ENCODE data around the gene QSOX1.

The QSOX1 gene

GRCh38 chr1:180213401-180214170 lies 58.9 kb downstream of the QSOX1 start:
- DNase-seq (ENCODE audit: low read depth, low spot score), result no peak
- Histone ChIP-seq H3K9ac (ENCODE audit: insufficient read length) (no peak overlapping the region), H3K4me3 (no peak overlapping the region)

DNA sequence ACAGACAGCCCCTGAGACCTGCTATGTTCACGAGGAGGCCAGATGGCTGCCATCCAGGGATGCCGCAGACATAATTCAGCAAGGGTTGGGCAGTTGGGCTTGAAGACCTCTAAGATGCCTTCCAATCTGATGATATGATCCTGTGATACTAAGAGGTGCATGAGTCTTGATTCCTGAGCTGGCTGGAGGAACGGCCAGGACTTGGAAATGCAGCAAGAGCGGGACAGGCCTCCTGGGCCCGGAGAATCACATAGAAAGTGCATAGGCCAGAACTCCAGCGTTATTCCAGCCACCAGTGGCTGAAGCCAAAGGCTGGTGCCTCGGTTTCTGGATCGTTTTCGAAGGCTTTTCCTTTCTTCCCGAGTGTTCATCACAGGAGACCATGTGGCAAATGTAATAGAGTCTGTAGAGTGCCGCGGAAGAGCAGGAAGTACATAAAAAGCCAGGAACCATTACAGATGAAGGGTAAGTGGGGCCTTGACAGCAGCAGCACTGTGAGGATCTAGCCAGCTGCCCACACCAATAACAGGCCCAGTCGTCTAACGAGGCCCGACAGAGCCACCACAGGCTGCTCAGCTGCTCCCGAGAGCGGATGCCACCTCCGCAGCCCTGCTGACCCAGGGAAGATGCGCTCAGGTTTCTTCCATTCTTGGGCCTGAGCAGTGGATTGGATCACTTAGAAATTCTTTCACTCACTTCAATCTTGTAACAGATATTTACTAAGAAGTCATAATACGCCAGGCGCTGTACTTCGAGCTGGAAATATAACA lies 61.4 kb downstream of the QSOX1 start:
- Histone ChIP-seq H3K36me3 (ENCODE audit: insufficient read depth, low read length) (no peaks in the 10 kb centered on the region), H3K9me3 (ENCODE audit: low read depth, low read length) (no peaks in the 10 kb centered on the region), H3K9ac (ENCODE audit: insufficient read length) (no peak overlapping the region), H3K4me3 (no peak overlapping the region), H3K27ac (no peak overlapping the region)
- DNase-seq (ENCODE audit: low read depth, low spot score), result no peak
- TF ChIP-seq EZH2 (IDR thresholded peaks at IDR 0.05) (no peak), POLR2AphosphoS5 (IDR thresholded peaks at IDR 0.05; ENCODE audit: borderline replicate concordance, low read depth, low read length) (no peak), FOXP2 (optimal IDR thresholded peaks at IDR 0.05; ENCODE audit: control extremely low read depth, extremely low read length, insufficient read depth) (no peak)

More at GRCh38 chr1:180213401-180214170, 58.9 kb downstream of the QSOX1 start:
- H3K27ac ChIP-seq, result no peak overlapping the region
- TF ChIP-seq POLR2AphosphoS5 (IDR thresholded peaks at IDR 0.05; ENCODE audit: borderline replicate concordance, low read depth, low read length) (no peak), EZH2 (IDR thresholded peaks at IDR 0.05) (no peak)
- no peaks in the 10 kb centered on the region for H3K36me3 ChIP-seq (ENCODE audit: insufficient read depth, low read length)
- no peaks in the 10 kb centered on the region for H3K9me3 ChIP-seq (ENCODE audit: low read depth, low read length)

DNA sequence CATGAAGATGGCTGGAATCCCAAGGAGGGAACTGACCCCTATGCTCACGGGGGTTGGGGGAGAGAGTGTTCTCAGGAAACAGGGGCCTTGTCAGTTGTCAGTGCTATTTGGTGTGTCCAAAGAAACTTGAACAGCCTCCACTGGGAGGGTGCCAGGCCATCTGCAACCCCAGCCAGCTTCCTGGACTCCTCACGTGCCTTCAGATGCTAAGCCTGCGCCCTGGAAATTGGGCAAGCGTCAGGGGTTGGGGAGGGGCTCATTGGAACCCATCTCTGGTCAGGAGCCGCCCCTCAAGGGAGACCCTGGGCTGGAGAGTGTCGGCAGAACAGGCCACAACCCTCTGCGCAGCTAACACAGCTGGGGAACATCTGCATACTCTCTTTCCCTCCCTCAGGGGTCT lies 62.3 kb downstream of the QSOX1 start:
- Histone ChIP-seq H3K27ac (no peak overlapping the region), H3K9me3 (ENCODE audit: low read depth, low read length) (no peaks in the 10 kb centered on the region), H3K9ac (ENCODE audit: insufficient read length) (no peak overlapping the region), H3K4me3 (no peak overlapping the region), H3K36me3 (ENCODE audit: insufficient read depth, low read length) (no peaks in the 10 kb centered on the region)
- DNase-seq (ENCODE audit: low read depth, low spot score), result no peak
- TF ChIP-seq FOXP2 (optimal IDR thresholded peaks at IDR 0.05; ENCODE audit: control extremely low read depth, extremely low read length, insufficient read depth) (no peak), EZH2 (IDR thresholded peaks at IDR 0.05) (no peak), POLR2AphosphoS5 (IDR thresholded peaks at IDR 0.05; ENCODE audit: borderline replicate concordance, low read depth, low read length) (no peak)

DNA sequence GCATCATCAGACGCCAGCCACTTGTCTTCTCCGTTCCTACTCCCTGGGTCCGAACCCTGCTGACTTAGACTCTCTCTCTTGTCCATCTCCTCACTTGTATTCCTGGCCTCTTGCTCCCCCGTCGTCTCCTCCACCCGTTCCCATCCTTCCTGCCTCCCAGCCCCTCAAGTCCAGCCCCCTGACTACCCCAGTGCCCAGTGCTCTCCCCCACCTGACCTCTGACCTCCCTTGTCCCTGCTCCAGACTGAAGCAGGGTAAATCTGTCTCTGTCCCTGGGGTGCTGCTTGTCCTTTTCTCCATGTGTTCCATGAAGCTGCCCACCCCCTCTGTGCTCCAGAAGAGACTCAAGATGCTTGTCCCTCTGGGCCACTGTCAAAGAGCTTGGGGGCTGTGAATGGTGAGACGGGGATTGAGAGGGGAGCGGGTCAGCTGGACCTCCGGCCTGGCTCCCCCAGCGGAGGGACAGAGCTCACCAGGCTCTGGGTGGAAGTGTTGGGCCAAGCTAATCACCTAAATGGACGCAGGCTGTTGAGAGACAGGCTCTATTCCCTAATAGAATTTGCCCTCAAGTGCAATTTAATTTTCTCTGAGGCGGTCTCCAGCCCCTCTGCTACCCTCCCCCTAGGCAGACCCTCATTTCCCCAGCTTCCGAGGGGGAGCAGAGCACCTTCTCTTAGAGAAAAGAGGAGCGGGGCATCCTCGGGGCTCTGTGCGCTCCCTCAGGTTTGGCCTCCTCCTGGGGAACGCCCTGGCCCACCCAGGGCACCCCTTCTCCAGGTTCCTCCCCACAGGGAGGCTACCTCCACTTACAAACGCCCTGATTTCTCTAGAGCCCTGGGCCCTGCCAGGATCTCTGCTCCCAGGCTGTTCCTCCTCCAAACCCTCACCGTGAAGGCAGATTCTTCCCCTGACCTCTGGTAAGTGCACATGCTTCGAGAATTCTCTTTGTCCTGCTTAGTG lies 64.4 kb downstream of the QSOX1 start:
- Histone ChIP-seq H3K36me3 (ENCODE audit: insufficient read depth, low read length) (no peaks in the 10 kb centered on the region), H3K9ac (ENCODE audit: insufficient read length) (no peak overlapping the region), H3K9me3 (ENCODE audit: low read depth, low read length) (no peaks in the 10 kb centered on the region), H3K27ac (no peak overlapping the region), H3K4me3 (no peak overlapping the region)
- no peak for DNase-seq (ENCODE audit: low read depth, low spot score)
- TF ChIP-seq POLR2AphosphoS5 (IDR thresholded peaks at IDR 0.05; ENCODE audit: borderline replicate concordance, low read depth, low read length) (no peak), FOXP2 (optimal IDR thresholded peaks at IDR 0.05; ENCODE audit: control extremely low read depth, extremely low read length, insufficient read depth) (no peak), EZH2 (IDR thresholded peaks at IDR 0.05) (no peak)

GRCh38 chr1:180219776-180220175 lies 65.1 kb downstream of the QSOX1 start:
- H3K9ac ChIP-seq (ENCODE audit: insufficient read length), result no peak overlapping the region
- no peak overlapping the region for H3K27ac ChIP-seq
- H3K9me3 ChIP-seq (ENCODE audit: low read depth, low read length), result no peaks in the 10 kb centered on the region
- H3K36me3 ChIP-seq (ENCODE audit: insufficient read depth, low read length), result no peaks in the 10 kb centered on the region
- no peak for DNase-seq (ENCODE audit: low read depth, low spot score)
- H3K4me3 ChIP-seq, result no peak overlapping the region
- TF ChIP-seq EZH2 (IDR thresholded peaks at IDR 0.05), result no peak
- TF ChIP-seq POLR2AphosphoS5 (IDR thresholded peaks at IDR 0.05; ENCODE audit: borderline replicate concordance, low read depth, low read length), result no peak
- TF ChIP-seq FOXP2 (optimal IDR thresholded peaks at IDR 0.05; ENCODE audit: control extremely low read depth, extremely low read length, insufficient read depth), result no peak

GRCh38 chr1:180221462-180221861 lies 66.8 kb downstream of the QSOX1 start:
- Histone ChIP-seq H3K4me3 (no peak overlapping the region), H3K9me3 (ENCODE audit: low read depth, low read length) (no peaks in the 10 kb centered on the region), H3K9ac (ENCODE audit: insufficient read length) (no peak overlapping the region), H3K27ac (no peak overlapping the region), H3K36me3 (ENCODE audit: insufficient read depth, low read length) (no peaks in the 10 kb centered on the region)
- TF ChIP-seq POLR2AphosphoS5 (IDR thresholded peaks at IDR 0.05; ENCODE audit: borderline replicate concordance, low read depth, low read length), result no peak
- TF ChIP-seq FOXP2 (optimal IDR thresholded peaks at IDR 0.05; ENCODE audit: control extremely low read depth, extremely low read length, insufficient read depth), result no peak
- no peak for TF ChIP-seq EZH2 (IDR thresholded peaks at IDR 0.05)
- no peak for DNase-seq (ENCODE audit: low read depth, low spot score)

DNA sequence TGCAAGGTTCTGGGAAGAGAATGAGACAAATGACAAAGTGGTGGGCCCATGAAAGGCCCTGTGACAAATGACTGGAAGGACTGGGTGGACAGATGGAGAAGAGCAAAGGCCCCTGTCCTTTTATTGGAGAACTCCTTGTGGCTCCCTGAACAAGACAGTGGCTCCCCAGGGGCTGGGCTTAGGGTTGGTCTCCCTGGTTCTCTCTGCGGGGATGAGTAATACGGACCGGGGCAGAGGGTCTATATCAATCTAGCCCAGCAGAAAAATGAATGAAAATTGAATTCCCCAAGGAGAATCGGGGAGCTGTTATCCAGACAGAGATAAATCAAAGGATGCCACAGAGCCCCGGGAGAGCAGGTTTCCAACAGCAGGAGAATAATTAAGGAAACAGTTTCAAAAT lies 70.2 kb downstream of the QSOX1 start:
- no peak for DNase-seq (ENCODE audit: low read depth, low spot score)
- Histone ChIP-seq H3K9me3 (ENCODE audit: low read depth, low read length) (no peaks in the 10 kb centered on the region), H3K4me3 (no peak overlapping the region), H3K27ac (no peak overlapping the region), H3K36me3 (ENCODE audit: insufficient read depth, low read length) (no peaks in the 10 kb centered on the region), H3K9ac (ENCODE audit: insufficient read length) (no peak overlapping the region)
- TF ChIP-seq EZH2 (IDR thresholded peaks at IDR 0.05), result no peak

- H3K4me3 ChIP-seq, result no peak overlapping the region
- no peak overlapping the region for H3K9ac ChIP-seq (ENCODE audit: insufficient read length)
- TF ChIP-seq POLR2AphosphoS5 (IDR thresholded peaks at IDR 0.05; ENCODE audit: borderline replicate concordance, low read depth, low read length) (no peak), FOXP2 (optimal IDR thresholded peaks at IDR 0.05; ENCODE audit: control extremely low read depth, extremely low read length, insufficient read depth) (no peak), EZH2 (IDR thresholded peaks at IDR 0.05) (no peak)
- H3K36me3 ChIP-seq (ENCODE audit: insufficient read depth, low read length), result no peaks in the 10 kb centered on the region
- H3K9me3 ChIP-seq (ENCODE audit: low read depth, low read length), result no peaks in the 10 kb centered on the region
- H3K27ac ChIP-seq, result no peak overlapping the region
- DNase-seq (ENCODE audit: low read depth, low spot score), result no peak
Observed at GRCh38 chr1:180225403-180225802, 70.7 kb downstream of the QSOX1 start.

Data from SK-N-MC (cell line).